SU-DHL-6 (cell line): Measurements from ENCODE around the gene RB1.

Source experiments
- CTCF ChIP-seq: fragments of 200-600 bp; sonication (generic); IDR thresholded peaks from one replicate; pipeline ENCODE4 v1.5.1; 2017; ENCODE audit warnings: antibody characterized with exemption, mild to moderate bottlenecking, low read length, moderate library complexity; ENCODE audit not compliant: insufficient read depth, poor library complexity, severe bottlenecking
- EZH2phosphoT487 ChIP-seq: fragments of 200-600 bp; sonication (generic), shearing (Covaris generic); conservative IDR thresholded peaks from 2 replicates; pipeline ENCODE4 v1.6.1; 2018; ENCODE audit warnings: mild to moderate bottlenecking, antibody characterized with exemption, low read length, moderate library complexity, mixed read lengths

- TF ChIP-seq CTCF (no peak), EZH2phosphoT487 (no peak)
Measured at GRCh38 chr13:48281556-48281955, 22.0 kb upstream of the RB1 start.
